GM12891 (cell line): ENCODE results near the gene CACTIN. TPM values are rescaled to one million over a fixed set of nuclear protein-coding genes. Genes with fewer than 3 reads are reported as not detected.

ENCODE experiments used
- DNase-seq: peaks from one replicate; pipeline ENCODE4 v3.0.0; 2011; ENCODE audit warnings: low spot score; ENCODE audit not compliant: insufficient read length
- FAIRE-seq: peaks from 2 replicates; lab custom pipeline; 2011; peaks lifted over from hg19 to GRCh38; lab: Jason Lieb, UNC
- PAX5 ChIP-seq: IDR thresholded peaks from 2 replicates; pipeline ENCODE4 v1.6.1; 2011; ENCODE audit warnings: low read length, moderate library complexity, mild to moderate bottlenecking; ENCODE audit not compliant: insufficient read depth, severe bottlenecking
- POLR2A ChIP-seq: IDR thresholded peaks from 2 replicates; pipeline ENCODE4 v1.6.1; 2011; ENCODE audit warnings: low read depth, low read length, control low read depth
- POLR2AphosphoS5 ChIP-seq: IDR thresholded peaks from 2 replicates; pipeline ENCODE4 v1.6.1; 2011; ENCODE audit warnings: low read depth, low read length, control low read depth
- POU2F2 ChIP-seq: IDR thresholded peaks from 2 replicates; pipeline ENCODE4 v1.6.1; 2011; ENCODE audit warnings: low read depth, mild to moderate bottlenecking, control low read depth, low read length, moderate library complexity
- SPI1 ChIP-seq: IDR thresholded peaks from 2 replicates; pipeline ENCODE4 v1.6.1; 2011; ENCODE audit warnings: low read depth, low read length, control low read depth
- TAF1 ChIP-seq: IDR thresholded peaks from 2 replicates; pipeline ENCODE4 v1.6.1; 2011; ENCODE audit warnings: low read depth, low read length, control low read depth
- polyA plus RNA-seq: library from polyadenylated mRNA; unstranded; fragments of >200 nt; gene quantifications from one replicate; pipeline ENCODE4 v1.2.1, GENCODE V29; 2012; ENCODE audit warnings: low read depth, missing spikeins, inconsistent platforms; ENCODE audit not compliant: missing spikeins

Gene CACTIN
- polyA plus RNA-seq: 14.1 TPM

GRCh38 chr19:3626473-3627350 lies at the start of gene CACTIN:
Gene CACTIN, minus strand, starts transcription at chr19:3626790. Its CDS starts 28 bp downstream, at chr19:3626762.
- TF ChIP-seq TAF1: peak; percentile 68
- peak; percentile 92 for TF ChIP-seq POLR2AphosphoS5
- peak; percentile 36 for TF ChIP-seq PAX5
- peak; percentile 62; the same call in 1 of the 2 replicates for TF ChIP-seq POU2F2
- peak; percentile 41; the same call in 1 of the 2 replicates for TF ChIP-seq SPI1
- peak; percentile 89 for TF ChIP-seq POLR2A
- FAIRE-seq: peak; percentile 99
- peak; percentile 100 for DNase-seq

- TF ChIP-seq POU2F2 (no peak), SPI1 (no peak), POLR2AphosphoS5 (no peak), POLR2A (no peak), TAF1 (no peak), PAX5 (no peak)
- FAIRE-seq: no peak
- no peak for DNase-seq
Measured at GRCh38 chr19:3674784-3675543, 48.4 kb upstream of the CACTIN start.

- TF ChIP-seq POLR2AphosphoS5: no peak
- no peak for FAIRE-seq
Measured at GRCh38 chr19:3673506-3674439, 47.2 kb upstream of the CACTIN start.

GRCh38 chr19:3672993-3673392 lies 46.4 kb upstream of the CACTIN start:
- DNase-seq (no peak), FAIRE-seq (no peak)
- no peak for TF ChIP-seq POLR2AphosphoS5
- TF ChIP-seq SPI1: no peak
- no peak for TF ChIP-seq TAF1
- TF ChIP-seq POLR2A: no peak
- no peak for TF ChIP-seq PAX5
- no peak for TF ChIP-seq POU2F2

More at GRCh38 chr19:3673506-3674439, 47.2 kb upstream of the CACTIN start:
- DNase-seq: no peak

GRCh38 chr19:3672575-3672948 lies 46.0 kb upstream of the CACTIN start:
- TF ChIP-seq POLR2AphosphoS5: no peak
- no peak for TF ChIP-seq PAX5
- no peak for TF ChIP-seq SPI1
- no peak for TF ChIP-seq POLR2A
- TF ChIP-seq TAF1: no peak
- no peak for TF ChIP-seq POU2F2
- FAIRE-seq: no peak

GRCh38 chr19:3671680-3672574 lies 45.3 kb upstream of the CACTIN start:
- DNase-seq (no peak), FAIRE-seq (no peak)
- TF ChIP-seq PAX5 (no peak), SPI1 (peak; percentile 61), POLR2A (no peak), TAF1 (no peak), POU2F2 (no peak)

More at GRCh38 chr19:3672575-3672948, 46.0 kb upstream of the CACTIN start:
- DNase-seq: no peak

GRCh38 chr19:3670796-3671679 lies 44.4 kb upstream of the CACTIN start:
- no peak for FAIRE-seq
- DNase-seq: peak; percentile 63
- TF ChIP-seq POLR2AphosphoS5 (no peak), SPI1 (no peak), TAF1 (no peak), PAX5 (no peak), POU2F2 (no peak), POLR2A (no peak)
